Measurements from ENCODE around the gene TIGAR. TPM values are rescaled to one million over a fixed set of nuclear protein-coding genes. Genes with fewer than 3 reads are reported as not detected.

TIGAR gene
- polyA plus RNA-seq, 2 of the 4 experiments (the other 2 are of a cell fraction): 24.5 to 50.9 TPM

DNA sequence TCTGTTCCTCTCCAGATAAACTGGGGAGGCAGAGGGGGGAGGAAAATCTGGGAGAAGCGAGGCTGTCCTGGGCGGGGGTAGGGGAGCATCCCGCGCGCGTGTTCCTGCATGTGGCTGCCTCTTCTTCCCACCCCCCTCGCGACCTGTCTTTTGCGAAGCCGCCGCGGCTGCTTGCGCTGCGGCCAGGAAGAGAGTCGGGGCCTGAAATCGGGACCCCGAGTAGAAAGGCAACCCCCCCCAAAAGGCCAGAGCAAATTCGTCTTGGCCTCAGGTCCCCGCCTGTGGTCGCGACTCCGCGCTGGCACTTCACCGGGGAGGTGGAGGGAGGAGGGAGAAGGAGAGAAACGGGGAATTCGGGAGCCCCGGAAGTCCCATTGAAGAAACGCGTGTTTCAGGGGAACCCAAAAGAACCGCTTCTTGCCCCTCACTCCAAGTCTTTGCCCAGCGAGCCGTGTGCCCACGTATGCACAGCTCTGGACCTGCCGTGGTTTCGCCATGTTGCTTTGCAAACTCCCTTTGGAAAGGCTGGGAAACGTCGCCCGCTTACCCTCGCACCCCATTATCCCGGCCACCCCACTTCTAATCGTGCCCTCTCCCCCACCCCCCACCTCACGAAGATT lies 46.5 kb upstream of the TIGAR start (continued):
- no peak for TF ChIP-seq KDM5A (IDR thresholded peaks at IDR 0.05)

DNA sequence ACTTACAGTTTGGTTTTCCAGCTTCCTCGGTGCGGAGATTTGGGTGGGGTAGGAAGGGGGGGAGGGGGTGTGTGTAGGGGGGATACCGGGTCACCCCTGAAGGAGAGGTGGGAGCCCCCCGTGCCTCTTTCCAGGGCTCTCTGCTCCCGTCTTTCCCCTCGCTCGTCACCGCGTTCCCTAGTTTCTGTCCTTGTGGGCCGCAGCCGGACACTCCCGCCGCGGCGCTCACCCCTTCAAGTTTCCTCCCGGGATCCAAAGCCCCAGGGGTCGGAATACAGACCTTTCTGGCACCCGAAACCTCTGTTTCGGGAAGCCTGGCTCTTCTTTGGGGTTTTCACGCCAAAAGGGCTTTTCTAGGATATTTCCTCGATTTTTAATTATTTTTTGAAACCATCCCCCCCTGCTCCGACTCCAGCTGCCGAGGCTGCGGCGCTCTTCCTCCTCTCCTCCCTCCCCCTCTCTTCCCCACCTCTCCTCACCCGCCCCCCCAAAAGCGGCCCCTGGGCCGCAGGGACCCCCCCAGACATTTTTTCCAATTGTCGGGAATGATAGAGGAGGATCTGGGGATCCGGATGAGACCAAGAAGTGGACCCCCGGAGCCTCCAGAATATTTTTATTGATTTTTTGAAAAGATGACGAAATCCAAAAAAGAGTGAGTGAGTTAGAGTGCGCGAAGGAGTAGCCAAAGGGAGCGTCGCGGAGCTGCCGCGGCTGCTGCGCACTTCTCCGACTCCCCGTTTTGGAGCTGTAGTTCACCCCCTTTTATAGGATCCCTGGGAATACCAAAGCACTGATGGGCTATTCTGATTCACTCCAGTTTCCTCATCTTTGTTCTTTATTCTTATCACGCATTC lies 45.8 kb upstream of the TIGAR start:
- peaks cover 53% of the 10 kb centered on the region for H3K4me1 ChIP-seq
- ATAC-seq (no peak), FAIRE-seq (no peak), DNase-seq (ENCODE audit: low read depth in 1 of 2, low spot score in 1 of 2) (no peak)
- H3K9me3 ChIP-seq: no peaks in the 10 kb centered on the region
- WGBS (ENCODE audit: missing lambda C conversion rate): 3% methylated on average over 37 of the region's 43 CpGs
- CTCF ChIA-PET: interaction anchor here (1.0 to 13.1 kb wide), 13 partner anchors 10 to 975 kb away, joined by 3 to 235 read pairs (median 12); no protein-coding TSS in a partner anchor
- TF ChIP-seq, protein P1, sequence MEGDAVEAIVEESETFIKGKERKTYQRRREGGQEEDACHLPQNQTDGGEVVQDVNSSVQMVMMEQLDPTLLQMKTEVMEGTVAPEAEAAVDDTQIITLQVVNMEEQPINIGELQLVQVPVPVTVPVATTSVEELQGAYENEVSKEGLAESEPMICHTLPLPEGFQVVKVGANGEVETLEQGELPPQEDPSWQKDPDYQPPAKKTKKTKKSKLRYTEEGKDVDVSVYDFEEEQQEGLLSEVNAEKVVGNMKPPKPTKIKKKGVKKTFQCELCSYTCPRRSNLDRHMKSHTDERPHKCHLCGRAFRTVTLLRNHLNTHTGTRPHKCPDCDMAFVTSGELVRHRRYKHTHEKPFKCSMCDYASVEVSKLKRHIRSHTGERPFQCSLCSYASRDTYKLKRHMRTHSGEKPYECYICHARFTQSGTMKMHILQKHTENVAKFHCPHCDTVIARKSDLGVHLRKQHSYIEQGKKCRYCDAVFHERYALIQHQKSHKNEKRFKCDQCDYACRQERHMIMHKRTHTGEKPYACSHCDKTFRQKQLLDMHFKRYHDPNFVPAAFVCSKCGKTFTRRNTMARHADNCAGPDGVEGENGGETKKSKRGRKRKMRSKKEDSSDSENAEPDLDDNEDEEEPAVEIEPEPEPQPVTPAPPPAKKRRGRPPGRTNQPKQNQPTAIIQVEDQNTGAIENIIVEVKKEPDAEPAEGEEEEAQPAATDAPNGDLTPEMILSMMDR (IDR thresholded peaks at IDR 0.05): no peak
- TF ChIP-seq ZFP36 (IDR thresholded peaks at IDR 0.05; ENCODE audit: borderline replicate concordance, partially characterized antibody): no peak
- no peak for TF ChIP-seq ELK1 (IDR thresholded peaks at IDR 0.05; ENCODE audit: low read depth, low read length)
- TF ChIP-seq NPAS2 (CRISPR knock-in tag; IDR thresholded peaks at IDR 0.05; ENCODE audit: borderline replicate concordance): no peak
- no peak for TF ChIP-seq RARB (CRISPR knock-in tag; IDR thresholded peaks at IDR 0.05)
- TF ChIP-seq RCOR1 (IDR thresholded peaks at IDR 0.05; ENCODE audit: low read depth, low read length): no peak
- TF ChIP-seq EHF (CRISPR knock-in tag; IDR thresholded peaks at IDR 0.05): no peak
- no peak for TF ChIP-seq TP53 (CRISPR knock-in tag; IDR thresholded peaks at IDR 0.05)
- TF ChIP-seq CHD2 (IDR thresholded peaks at IDR 0.05; ENCODE audit: low read length, partially characterized antibody): no peak
- H3K27ac ChIP-seq: peak overlapping the region; percentile 30 to 47; a peak in 2 of 6 replicates
- H3K4me2 ChIP-seq: peak overlapping the region; percentile 78
- POLR2A ChIA-PET: interaction anchor here (0.6 kb wide), 1 partner anchor 283 kb away, joined by 4 read pairs; no protein-coding TSS in a partner anchor
- peak overlapping the region; percentile 46 for H3K4me3 ChIP-seq

- no peak for FAIRE-seq
- Histone ChIP-seq H3K4me2 (peak overlapping the region; percentile 78; the same call in 2 of the 3 replicates), H3K27ac (no peak overlapping the region), H3K9me3 (no peaks in the 10 kb centered on the region), H3K4me1 (peaks cover 48% of the 10 kb centered on the region), H3K4me3 (0 out of 3 replicates have a peak overlapping the region, but pooled peaks have one; percentile 46)
- no peak for ATAC-seq
- DNase-seq (ENCODE audit: low read depth in 1 of 2, low spot score in 1 of 2): no peak
- WGBS (ENCODE audit: missing lambda C conversion rate): 45% methylated on average over 14 of the region's 14 CpGs
- TF ChIP-seq RAD21 (conservative IDR thresholded peaks at IDR 0.05 in 1 of 2, IDR thresholded peaks at IDR 0.05 in 1 of 2) (no peak), PHF8 (IDR thresholded peaks at IDR 0.05; ENCODE audit: borderline replicate concordance, low read depth) (no peak), CBX8 (IDR thresholded peaks at IDR 0.05) (no peak), HDAC2 (IDR thresholded peaks at IDR 0.05) (no peak), ZNF302 (CRISPR knock-in tag; IDR thresholded peaks at IDR 0.05) (no peak)
- ChIA-PET CTCF (interaction anchor here (0.8 to 13.1 kb wide), 32 partner anchors 8 to 976 kb away, joined by 3 to 235 read pairs (median 6); no protein-coding TSS in a partner anchor), POLR2A (interaction anchor here (1.4 kb wide), 1 partner anchor 403 kb away, joined by 3 read pairs; the partner anchor contains the start of gene PARP11)
Observed at GRCh38 chr12:4275870-4276301, 45.1 kb upstream of the TIGAR start.

Measured in A549 (cell line).